Measurements from ENCODE around the gene AGBL4. TPM values are rescaled to one million over a fixed set of nuclear protein-coding genes. Genes with fewer than 3 reads are reported as not detected.

The AGBL4 gene
- total RNA-seq, 2 experiments from 2014 or later: not detected

- Mint-ChIP-seq H3K4me3 (no peak overlapping the region), H3K36me3 (ENCODE audit: low read depth) (no peaks in the 10 kb centered on the region), H3K27ac (no peak overlapping the region), H3K9me3 (ENCODE audit: low read depth) (no peaks in the 10 kb centered on the region), H3K27me3 (peaks cover 11% of the 10 kb centered on the region), H3K4me1 (no peaks in the 10 kb centered on the region)
- ChIA-PET CTCF (no interaction called here), POLR2A (no interaction called here)
- intact Hi-C loops (cut with DNase I, micrococcal nuclease): no loop called here
- ATAC-seq: no peak
- DNase-seq: no peak
Observed at GRCh38 chr1:48568501-48568900, 1455.3 kb downstream of the AGBL4 start.

GRCh38 chr1:48566492-48566891, 1457.3 kb downstream of the AGBL4 start:
- peaks cover 10% of the 10 kb centered on the region for H3K27me3 Mint-ChIP-seq
- no peak overlapping the region for H3K27ac Mint-ChIP-seq
- ChIA-PET CTCF (no interaction called here), POLR2A (no interaction called here)
- no peak for ATAC-seq
- DNase-seq: no peak
- intact Hi-C loops (cut with DNase I, micrococcal nuclease): no loop called here
- H3K4me3 Mint-ChIP-seq: no peak overlapping the region
- no peaks in the 10 kb centered on the region for H3K9me3 Mint-ChIP-seq (ENCODE audit: low read depth)
- H3K36me3 Mint-ChIP-seq (ENCODE audit: low read depth): no peaks in the 10 kb centered on the region
- H3K4me1 Mint-ChIP-seq: no peaks in the 10 kb centered on the region

- no peaks in the 10 kb centered on the region for H3K4me1 Mint-ChIP-seq
- H3K4me3 Mint-ChIP-seq: no peak overlapping the region
- H3K36me3 Mint-ChIP-seq (ENCODE audit: low read depth): no peaks in the 10 kb centered on the region
- no peak for DNase-seq
- ChIA-PET CTCF (no interaction called here), POLR2A (no interaction called here)
- no peak overlapping the region for H3K27ac Mint-ChIP-seq
- no peak for ATAC-seq
- H3K9me3 Mint-ChIP-seq (ENCODE audit: low read depth): no peaks in the 10 kb centered on the region
- H3K27me3 Mint-ChIP-seq: peaks cover 16% of the 10 kb centered on the region
- intact Hi-C loops (cut with DNase I, micrococcal nuclease): no loop called here
Observed at GRCh38 chr1:48563021-48563420, 1460.7 kb downstream of the AGBL4 start.

- DNase-seq (no peak), ATAC-seq (no peak)
- Mint-ChIP-seq H3K27ac (no peak overlapping the region), H3K36me3 (ENCODE audit: low read depth) (no peaks in the 10 kb centered on the region), H3K4me1 (no peaks in the 10 kb centered on the region), H3K27me3 (peaks cover 16% of the 10 kb centered on the region), H3K9me3 (ENCODE audit: low read depth) (no peaks in the 10 kb centered on the region), H3K4me3 (no peak overlapping the region)
- CTCF ChIA-PET: no interaction called here
- POLR2A ChIA-PET: no interaction called here
- intact Hi-C loops (cut with DNase I, micrococcal nuclease): no loop called here
Observed at GRCh38 chr1:48561444-48561843, 1462.3 kb downstream of the AGBL4 start.

GRCh38 chr1:48560577-48560976, 1463.2 kb downstream of the AGBL4 start:
- DNase-seq: no peak
- ATAC-seq: no peak
- Mint-ChIP-seq H3K4me1 (no peaks in the 10 kb centered on the region), H3K27ac (no peak overlapping the region), H3K9me3 (ENCODE audit: low read depth) (no peaks in the 10 kb centered on the region), H3K36me3 (ENCODE audit: low read depth) (no peaks in the 10 kb centered on the region), H3K4me3 (no peak overlapping the region), H3K27me3 (peaks cover 16% of the 10 kb centered on the region)
- intact Hi-C loops (cut with DNase I, micrococcal nuclease): no loop called here
- POLR2A ChIA-PET: no interaction called here
- CTCF ChIA-PET: interaction anchor here (0.7 kb wide), 1 partner anchor 117 kb away, joined by 3 read pairs; no protein-coding TSS in a partner anchor

- CTCF ChIA-PET: interaction anchor here (0.5 to 1.2 kb wide), 3 partner anchors 62 to 282 kb away, joined by 3 read pairs; no protein-coding TSS in a partner anchor
- POLR2A ChIA-PET: no interaction called here
- intact Hi-C loops (cut with DNase I, micrococcal nuclease): no loop called here
- no peaks in the 10 kb centered on the region for H3K36me3 Mint-ChIP-seq (ENCODE audit: low read depth)
- no peak overlapping the region for H3K4me3 Mint-ChIP-seq
- H3K4me1 Mint-ChIP-seq: no peaks in the 10 kb centered on the region
- H3K9me3 Mint-ChIP-seq (ENCODE audit: low read depth): no peaks in the 10 kb centered on the region
- DNase-seq (no peak), ATAC-seq (no peak)
- H3K27me3 Mint-ChIP-seq: peaks cover 16% of the 10 kb centered on the region
- no peak overlapping the region for H3K27ac Mint-ChIP-seq
Observed at GRCh38 chr1:48560116-48560515, 1463.6 kb downstream of the AGBL4 start.

GRCh38 chr1:48558366-48558765, 1465.4 kb downstream of the AGBL4 start:
- no peak for ATAC-seq
- intact Hi-C loops (cut with DNase I, micrococcal nuclease): loop anchor here in 1 of 2 experiments (10.0 kb wide), 1 partner anchor 136 kb away; no protein-coding TSS in a partner anchor
- H3K36me3 Mint-ChIP-seq (ENCODE audit: low read depth): no peaks in the 10 kb centered on the region
- ChIA-PET CTCF (no interaction called here), POLR2A (no interaction called here)
- no peak overlapping the region for H3K27ac Mint-ChIP-seq
- H3K27me3 Mint-ChIP-seq: peaks cover 9% of the 10 kb centered on the region
- H3K4me1 Mint-ChIP-seq: no peaks in the 10 kb centered on the region
- DNase-seq: no peak
- no peaks in the 10 kb centered on the region for H3K9me3 Mint-ChIP-seq (ENCODE audit: low read depth)
- no peak overlapping the region for H3K4me3 Mint-ChIP-seq

GRCh38 chr1:48556186-48556850, 1467.4 kb downstream of the AGBL4 start:
- Mint-ChIP-seq H3K36me3 (ENCODE audit: low read depth) (no peaks in the 10 kb centered on the region), H3K4me3 (no peak overlapping the region), H3K27me3 (peaks cover 7% of the 10 kb centered on the region), H3K9me3 (ENCODE audit: low read depth) (no peaks in the 10 kb centered on the region), H3K4me1 (no peaks in the 10 kb centered on the region), H3K27ac (no peak overlapping the region)
- ATAC-seq (no peak), DNase-seq (no peak)
- ChIA-PET CTCF (interaction anchor here (0.7 kb wide), 1 partner anchor 24 kb away, joined by 3 read pairs; no protein-coding TSS in a partner anchor), POLR2A (no interaction called here)
- intact Hi-C loops (cut with DNase I, micrococcal nuclease): loop anchor here in 1 of 2 experiments (10.0 kb wide), 1 partner anchor 138 kb away; no protein-coding TSS in a partner anchor

- DNase-seq: no peak
- H3K4me3 Mint-ChIP-seq: no peak overlapping the region
- POLR2A ChIA-PET: no interaction called here
- H3K9me3 Mint-ChIP-seq (ENCODE audit: low read depth): no peaks in the 10 kb centered on the region
- no peak for ATAC-seq
- CTCF ChIA-PET: no interaction called here
- intact Hi-C loops (cut with DNase I, micrococcal nuclease): loop anchor here in 1 of 2 experiments (10.0 kb wide), 1 partner anchor 140 kb away; no protein-coding TSS in a partner anchor
- H3K27me3 Mint-ChIP-seq: peaks cover 7% of the 10 kb centered on the region
- H3K27ac Mint-ChIP-seq: no peak overlapping the region
- H3K36me3 Mint-ChIP-seq (ENCODE audit: low read depth): no peaks in the 10 kb centered on the region
- H3K4me1 Mint-ChIP-seq: no peaks in the 10 kb centered on the region
Observed at GRCh38 chr1:48555271-48555670, 1468.5 kb downstream of the AGBL4 start.

GRCh38 chr1:48552903-48553606, 1470.7 kb downstream of the AGBL4 start:
- H3K27ac Mint-ChIP-seq: no peak overlapping the region
- H3K4me1 Mint-ChIP-seq: no peaks in the 10 kb centered on the region
- H3K36me3 Mint-ChIP-seq (ENCODE audit: low read depth): no peaks in the 10 kb centered on the region
- H3K27me3 Mint-ChIP-seq: peaks cover under 1% of the 10 kb centered on the region
- intact Hi-C loops (cut with DNase I, micrococcal nuclease): loop anchor here (5.0 to 10.0 kb wide), 2 partner anchors 142 to 144 kb away; no protein-coding TSS in a partner anchor
- ChIA-PET CTCF (interaction anchor here (0.7 kb wide), 1 partner anchor 77 kb away, joined by 4 read pairs; no protein-coding TSS in a partner anchor), POLR2A (no interaction called here)
- no peaks in the 10 kb centered on the region for H3K9me3 Mint-ChIP-seq (ENCODE audit: low read depth)
- H3K4me3 Mint-ChIP-seq: no peak overlapping the region
- ATAC-seq (no peak), DNase-seq (no peak)

- no peaks in the 10 kb centered on the region for H3K4me1 Mint-ChIP-seq
- ATAC-seq (no peak), DNase-seq (peak; percentile 32)
- no peaks in the 10 kb centered on the region for H3K9me3 Mint-ChIP-seq (ENCODE audit: low read depth)
- no peaks in the 10 kb centered on the region for H3K27me3 Mint-ChIP-seq
- no peak overlapping the region for H3K4me3 Mint-ChIP-seq
- CTCF ChIA-PET: interaction anchor here (0.7 kb wide), 1 partner anchor 78 kb away, joined by 4 read pairs; no protein-coding TSS in a partner anchor
- no peaks in the 10 kb centered on the region for H3K36me3 Mint-ChIP-seq (ENCODE audit: low read depth)
- intact Hi-C loops (cut with DNase I, micrococcal nuclease): loop anchor here (5.0 to 10.0 kb wide), 2 partner anchors 142 to 145 kb away; no protein-coding TSS in a partner anchor
- H3K27ac Mint-ChIP-seq: no peak overlapping the region
- POLR2A ChIA-PET: no interaction called here
Observed at GRCh38 chr1:48552420-48552819, 1471.3 kb downstream of the AGBL4 start.

- DNase-seq (no peak), ATAC-seq (no peak)
- Mint-ChIP-seq H3K4me3 (no peak overlapping the region), H3K27me3 (peaks cover 5% of the 10 kb centered on the region), H3K9me3 (ENCODE audit: low read depth) (no peaks in the 10 kb centered on the region), H3K36me3 (ENCODE audit: low read depth) (no peaks in the 10 kb centered on the region), H3K27ac (no peak overlapping the region), H3K4me1 (no peaks in the 10 kb centered on the region)
- intact Hi-C loops (cut with DNase I, micrococcal nuclease): no loop called here
- CTCF ChIA-PET: no interaction called here
- POLR2A ChIA-PET: no interaction called here
Observed at GRCh38 chr1:48548985-48549384, 1474.8 kb downstream of the AGBL4 start.

All from activated CD4-positive, alpha-beta T cell treated with anti-CD3 and anti-CD28 coated beads for 36 hours (primary cell).